Measurements from ENCODE around the gene RIMBP3C.
"Not testable (repeated sequence)": the region's sequence is repeated elsewhere in the genome, so short reads cannot be mapped to it uniquely, and the experiment has no call there.

DNA sequence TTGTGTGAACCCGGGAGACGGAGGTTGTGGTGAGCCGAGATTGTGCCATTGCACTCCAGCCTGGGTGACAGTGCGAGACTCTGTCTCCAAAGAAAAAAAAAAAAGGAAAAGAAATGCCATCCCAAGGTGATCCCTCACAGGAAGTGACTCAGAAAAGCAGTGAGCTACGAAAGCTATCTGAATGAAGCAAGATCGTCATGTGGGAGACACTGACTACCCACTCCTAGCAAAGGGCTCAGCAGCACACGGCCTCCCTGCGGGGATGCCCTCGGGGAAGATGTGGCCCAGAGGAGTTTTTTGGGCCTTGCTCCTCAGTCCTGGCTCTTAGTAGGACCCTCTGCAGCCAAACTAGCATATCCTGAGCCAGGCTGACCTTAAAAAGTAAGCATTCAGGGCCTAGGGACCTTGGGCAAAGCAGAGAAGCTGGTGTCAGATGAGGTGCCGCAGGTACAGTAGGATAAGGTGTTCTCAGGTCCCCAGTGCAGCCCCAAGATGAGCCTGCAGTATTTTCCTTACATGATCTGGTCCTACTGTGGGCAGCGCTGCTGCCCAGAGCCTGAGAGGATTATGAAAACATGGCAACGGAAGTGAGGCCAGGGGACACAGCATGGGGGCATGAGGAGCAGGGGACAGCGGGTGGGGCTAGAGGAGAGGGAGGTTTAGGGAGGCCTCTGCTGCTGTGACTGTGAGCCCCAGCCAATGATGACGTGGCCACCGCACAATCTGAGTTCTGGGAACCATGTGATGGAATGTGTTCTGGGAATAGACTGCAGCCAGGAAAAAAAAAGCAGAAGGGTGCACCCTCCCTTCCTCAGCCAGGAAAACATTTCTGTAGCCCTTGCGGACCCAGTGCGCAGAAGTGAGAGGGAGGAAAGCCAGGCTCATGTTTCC, 6.6 kb downstream of the RIMBP3C start:
- TF ChIP-seq, protein P1, sequence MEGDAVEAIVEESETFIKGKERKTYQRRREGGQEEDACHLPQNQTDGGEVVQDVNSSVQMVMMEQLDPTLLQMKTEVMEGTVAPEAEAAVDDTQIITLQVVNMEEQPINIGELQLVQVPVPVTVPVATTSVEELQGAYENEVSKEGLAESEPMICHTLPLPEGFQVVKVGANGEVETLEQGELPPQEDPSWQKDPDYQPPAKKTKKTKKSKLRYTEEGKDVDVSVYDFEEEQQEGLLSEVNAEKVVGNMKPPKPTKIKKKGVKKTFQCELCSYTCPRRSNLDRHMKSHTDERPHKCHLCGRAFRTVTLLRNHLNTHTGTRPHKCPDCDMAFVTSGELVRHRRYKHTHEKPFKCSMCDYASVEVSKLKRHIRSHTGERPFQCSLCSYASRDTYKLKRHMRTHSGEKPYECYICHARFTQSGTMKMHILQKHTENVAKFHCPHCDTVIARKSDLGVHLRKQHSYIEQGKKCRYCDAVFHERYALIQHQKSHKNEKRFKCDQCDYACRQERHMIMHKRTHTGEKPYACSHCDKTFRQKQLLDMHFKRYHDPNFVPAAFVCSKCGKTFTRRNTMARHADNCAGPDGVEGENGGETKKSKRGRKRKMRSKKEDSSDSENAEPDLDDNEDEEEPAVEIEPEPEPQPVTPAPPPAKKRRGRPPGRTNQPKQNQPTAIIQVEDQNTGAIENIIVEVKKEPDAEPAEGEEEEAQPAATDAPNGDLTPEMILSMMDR (IDR thresholded peaks at IDR 0.05), result not testable (repeated sequence)
- not testable (repeated sequence) for TF ChIP-seq POLR2AphosphoS5, POLR2A (IDR thresholded peaks at IDR 0.05)

Measured in breast epithelium (tissue), 3 donors.